ENCODE data around the gene NPC1. TPM values are rescaled to one million over a fixed set of nuclear protein-coding genes. Genes with fewer than 3 reads are reported as not detected.
"Not testable (repeated sequence)": the region's sequence is repeated elsewhere in the genome, so short reads cannot be mapped to it uniquely, and the experiment has no call there.

The NPC1 gene
- total RNA-seq, 1 experiment from 2014 or later, result 15.1 TPM

DNA sequence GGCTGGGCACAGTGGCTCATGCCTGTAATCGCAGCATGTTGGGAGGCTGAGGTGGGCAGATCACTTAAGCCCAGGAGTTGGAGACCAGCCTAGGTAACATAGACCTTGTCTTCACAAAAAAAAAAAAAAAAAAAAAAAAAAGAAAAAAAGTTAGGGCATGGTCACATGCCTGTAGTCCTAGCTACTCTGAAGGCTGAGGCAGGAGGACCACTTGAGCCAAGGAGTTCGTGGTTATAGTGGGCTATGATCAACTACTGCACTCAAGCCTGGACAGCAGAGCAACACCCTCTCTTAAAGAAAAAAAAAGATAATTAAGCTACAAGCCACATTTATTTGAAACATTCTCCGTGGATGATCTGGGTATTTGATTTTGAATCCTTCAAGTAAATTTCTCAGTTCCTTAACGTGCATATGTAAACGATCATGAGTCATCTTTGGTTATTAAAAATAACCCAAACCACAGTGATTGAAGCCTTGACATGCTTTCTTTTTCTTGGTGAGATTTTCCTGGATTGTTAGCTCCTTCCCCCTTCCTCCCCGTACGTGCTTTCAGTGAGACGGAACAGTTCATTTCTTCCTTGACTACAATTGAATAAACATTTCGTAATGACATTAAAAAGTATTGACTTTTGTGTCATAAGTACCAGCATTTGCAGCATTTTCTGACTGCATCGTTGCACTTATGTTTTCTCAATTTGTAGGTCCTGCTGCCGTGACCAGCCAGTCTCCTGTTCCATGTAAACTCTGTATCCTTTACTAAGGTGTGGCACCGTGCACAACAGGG is 62.7 kb downstream of the NPC1 start:
- no peak for DNase-seq (ENCODE audit: low read depth)

DNA sequence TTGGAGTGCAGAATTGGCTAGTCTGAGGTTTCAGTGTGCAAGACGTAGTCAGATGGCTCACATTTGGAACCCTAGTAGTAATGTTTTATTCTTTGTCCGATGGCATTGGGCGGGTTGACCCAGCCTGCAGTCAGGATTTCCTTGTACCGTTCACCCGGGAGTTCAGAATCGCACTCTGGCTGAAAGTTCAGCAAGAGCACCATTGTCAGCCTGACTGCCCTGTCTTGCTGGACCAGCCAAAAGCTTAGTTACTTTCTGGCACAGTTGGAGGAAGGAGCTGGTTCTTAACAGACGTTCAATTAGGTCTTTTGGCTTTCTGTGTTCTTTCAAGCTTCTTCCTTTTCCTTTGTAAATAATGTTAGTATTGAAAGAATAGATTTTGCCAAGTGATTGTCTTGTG is 64.4 kb downstream of the NPC1 start:
- DNase-seq (ENCODE audit: low read depth), result no peak

DNA sequence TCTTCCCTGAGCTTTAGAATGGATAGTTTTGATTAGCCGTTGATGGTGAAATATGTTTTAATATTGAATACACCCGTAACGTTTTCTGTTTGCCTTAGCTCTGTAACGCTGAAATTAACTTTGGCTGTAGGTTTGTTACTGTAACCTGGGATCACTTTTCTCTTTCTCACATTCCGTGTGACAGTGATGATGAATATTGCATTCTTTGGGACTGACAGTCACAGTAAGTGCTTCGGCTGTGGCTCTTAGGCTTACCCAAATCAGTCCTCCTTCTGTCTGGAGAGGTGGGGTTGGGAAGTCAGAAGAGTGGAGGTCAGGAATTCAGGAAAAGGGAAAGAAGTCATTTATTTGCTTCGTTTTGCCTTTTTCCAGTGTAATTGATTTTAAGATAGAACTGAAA is 65.0 kb downstream of the NPC1 start:
- no peak for DNase-seq (ENCODE audit: low read depth)

DNA sequence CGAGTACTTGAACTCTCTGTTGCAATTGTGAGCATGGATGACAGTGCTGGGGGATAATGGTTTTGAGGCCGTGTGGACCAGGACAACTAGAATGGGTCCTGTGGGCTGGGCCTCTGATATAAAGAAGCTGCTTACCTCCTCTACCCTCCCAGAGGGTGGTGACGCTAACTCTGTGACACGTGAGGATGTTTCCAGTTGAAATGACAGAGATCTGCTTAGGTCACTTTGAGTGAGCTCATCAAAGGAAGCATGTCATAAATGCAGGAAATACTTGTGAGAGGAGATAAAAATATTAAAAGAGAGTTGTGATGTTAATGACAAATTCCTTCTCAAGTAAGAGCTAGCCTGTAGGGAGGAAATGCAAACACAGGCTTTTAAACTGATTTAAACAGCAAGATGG is 66.6 kb downstream of the NPC1 start:
- DNase-seq (ENCODE audit: low read depth), result no peak

DNA sequence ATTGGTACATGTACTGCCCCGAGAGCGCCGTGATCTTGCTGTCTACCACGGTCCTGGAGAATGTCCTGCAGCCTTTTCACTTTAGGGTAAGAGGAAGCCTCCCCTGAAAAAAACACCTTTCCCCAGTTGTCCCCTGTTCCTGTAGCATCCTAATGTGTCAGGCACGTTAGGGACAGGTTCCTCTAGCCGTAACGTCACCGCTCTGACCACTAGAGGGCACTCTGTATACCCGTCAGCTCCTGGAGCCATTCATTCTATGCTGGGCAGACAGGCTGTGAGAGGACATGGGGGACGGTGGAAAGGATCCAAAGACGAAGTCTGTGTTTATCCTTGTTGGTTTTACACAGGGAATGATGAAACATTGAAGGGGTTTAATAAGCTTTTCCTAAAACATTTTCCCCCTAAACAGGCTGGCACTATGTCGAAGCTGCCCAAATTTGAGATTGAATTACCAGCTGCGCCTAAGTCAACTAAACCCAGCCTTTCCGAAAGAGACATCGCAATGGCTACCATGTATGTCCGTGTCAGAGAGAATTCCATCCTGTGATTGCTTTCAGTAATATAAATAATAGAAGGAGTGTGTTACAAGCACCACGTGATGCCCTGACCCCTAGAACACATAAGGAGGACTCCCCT is 70.3 kb downstream of the NPC1 start:
- DNase-seq (ENCODE audit: low read depth), result peak; percentile 64

DNA sequence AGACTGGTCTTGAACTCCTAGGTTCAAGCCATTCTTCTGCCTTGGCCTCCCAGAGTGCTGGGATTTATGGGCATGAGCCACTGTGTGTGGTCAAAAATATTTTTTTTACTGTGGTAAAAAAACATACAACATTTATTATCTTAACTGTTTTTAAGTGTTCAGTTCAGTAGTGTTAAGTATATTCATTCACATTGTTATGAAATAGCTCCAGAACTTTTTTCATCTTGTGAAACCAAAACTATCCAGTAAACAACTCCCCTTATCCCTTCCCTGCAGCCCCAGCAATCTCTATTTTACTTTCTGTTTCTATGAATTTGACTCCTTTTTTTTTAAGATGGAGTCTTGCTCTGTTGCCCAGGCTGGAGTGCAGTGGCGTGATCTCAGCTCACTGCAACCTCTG is 73.7 kb downstream of the NPC1 start:
- no peak for DNase-seq (ENCODE audit: low read depth)

DNA sequence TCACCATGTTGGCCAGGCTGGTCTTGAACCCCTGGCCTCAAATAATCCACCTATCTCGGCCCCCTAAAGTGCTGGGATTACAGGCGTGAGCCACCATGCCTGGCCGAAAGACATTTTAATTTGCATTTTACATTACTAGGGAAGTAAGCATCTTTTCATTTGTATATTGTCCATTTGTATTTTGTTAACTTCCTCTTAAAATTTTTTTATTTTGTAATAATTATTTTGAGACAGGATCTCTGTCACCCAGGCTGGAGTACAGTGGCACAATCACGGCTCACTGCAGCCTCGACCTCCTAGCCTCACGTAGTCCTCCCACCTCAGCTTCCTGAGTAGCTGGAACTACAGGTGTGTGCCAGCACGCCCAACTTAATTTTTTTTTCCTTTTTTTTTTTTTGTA is 74.1 kb downstream of the NPC1 start:
- DNase-seq (ENCODE audit: low read depth), result not testable (repeated sequence)

DNA sequence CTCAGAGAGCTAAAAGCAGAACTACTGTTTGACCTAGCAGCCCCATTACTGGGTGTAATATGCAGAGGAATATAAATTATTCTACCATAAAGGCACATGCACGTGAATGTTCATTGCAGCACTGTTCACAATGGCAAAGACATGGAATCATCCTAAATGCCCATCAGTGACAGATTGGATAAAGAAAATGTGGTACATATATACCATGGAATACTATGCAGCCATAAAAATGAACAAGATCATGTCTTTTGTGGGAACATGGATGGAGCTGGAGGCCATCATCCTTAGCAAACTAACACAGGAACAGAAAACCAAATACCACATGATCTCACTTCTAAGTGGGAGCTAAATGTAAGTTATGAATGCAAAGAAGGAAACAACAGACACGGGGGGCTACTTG is 75.4 kb downstream of the NPC1 start:
- not testable (repeated sequence) for DNase-seq (ENCODE audit: low read depth)

DNA sequence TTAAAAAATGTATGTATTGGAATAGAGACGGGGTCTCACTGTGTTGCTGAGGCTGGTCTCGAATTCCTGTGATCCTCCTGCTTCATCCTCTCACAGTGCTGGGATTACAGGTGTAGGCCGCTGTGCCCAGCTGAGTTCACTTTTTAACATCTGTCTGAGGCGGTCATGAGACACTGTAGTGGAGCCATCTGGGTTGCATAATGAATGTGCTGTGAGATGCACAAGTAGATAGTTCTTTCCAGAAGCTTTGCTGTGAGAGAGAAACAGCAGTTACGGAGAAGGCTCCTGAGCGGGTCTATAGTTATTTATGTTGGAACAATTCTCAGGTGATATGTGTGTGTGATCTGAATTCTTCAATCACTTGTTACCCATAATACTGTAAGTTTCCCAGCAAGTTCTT is 79.9 kb downstream of the NPC1 start:
- DNase-seq (ENCODE audit: low read depth), result no peak

DNA sequence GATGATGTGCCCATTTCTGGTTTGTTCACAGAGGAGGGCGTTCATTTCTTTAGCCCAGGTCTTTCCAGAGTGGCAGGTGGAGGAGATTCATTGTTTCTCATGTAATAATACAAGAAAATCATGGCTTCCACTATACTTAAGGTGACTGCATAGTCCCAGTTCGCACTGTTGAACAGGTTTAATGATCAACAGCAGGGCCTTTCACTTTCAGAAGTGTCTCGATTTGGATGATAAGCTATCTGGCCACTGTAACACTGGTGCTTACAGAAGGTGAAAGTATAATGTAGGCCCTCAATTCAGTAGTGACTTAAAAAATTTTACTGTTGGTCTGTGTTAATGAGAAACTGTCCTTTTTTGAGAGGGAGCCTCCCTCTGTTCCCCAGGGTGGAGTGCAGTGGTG is 81.6 kb downstream of the NPC1 start:
- no peak for DNase-seq (ENCODE audit: low read depth)

DNA sequence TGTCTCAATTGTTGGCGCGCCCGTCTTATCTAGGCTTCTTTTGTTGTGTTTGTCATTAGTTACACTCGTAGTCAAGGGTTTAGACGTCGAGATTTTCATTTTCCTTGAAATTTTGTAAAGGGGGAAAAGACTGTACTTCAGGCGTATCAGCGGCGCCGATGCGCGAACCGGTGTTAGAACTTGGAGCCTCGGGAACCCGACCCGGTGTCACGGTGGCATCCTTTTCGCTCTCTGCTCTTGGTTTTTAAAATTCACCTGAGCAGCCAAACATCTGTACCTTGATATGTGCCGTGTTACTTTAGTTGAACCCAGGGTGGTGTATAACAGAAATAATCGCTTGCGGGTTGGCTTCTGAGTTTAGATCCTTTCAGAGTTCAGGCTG is 82.4 kb downstream of the NPC1 start:
- DNase-seq (ENCODE audit: low read depth), result no peak

DNA sequence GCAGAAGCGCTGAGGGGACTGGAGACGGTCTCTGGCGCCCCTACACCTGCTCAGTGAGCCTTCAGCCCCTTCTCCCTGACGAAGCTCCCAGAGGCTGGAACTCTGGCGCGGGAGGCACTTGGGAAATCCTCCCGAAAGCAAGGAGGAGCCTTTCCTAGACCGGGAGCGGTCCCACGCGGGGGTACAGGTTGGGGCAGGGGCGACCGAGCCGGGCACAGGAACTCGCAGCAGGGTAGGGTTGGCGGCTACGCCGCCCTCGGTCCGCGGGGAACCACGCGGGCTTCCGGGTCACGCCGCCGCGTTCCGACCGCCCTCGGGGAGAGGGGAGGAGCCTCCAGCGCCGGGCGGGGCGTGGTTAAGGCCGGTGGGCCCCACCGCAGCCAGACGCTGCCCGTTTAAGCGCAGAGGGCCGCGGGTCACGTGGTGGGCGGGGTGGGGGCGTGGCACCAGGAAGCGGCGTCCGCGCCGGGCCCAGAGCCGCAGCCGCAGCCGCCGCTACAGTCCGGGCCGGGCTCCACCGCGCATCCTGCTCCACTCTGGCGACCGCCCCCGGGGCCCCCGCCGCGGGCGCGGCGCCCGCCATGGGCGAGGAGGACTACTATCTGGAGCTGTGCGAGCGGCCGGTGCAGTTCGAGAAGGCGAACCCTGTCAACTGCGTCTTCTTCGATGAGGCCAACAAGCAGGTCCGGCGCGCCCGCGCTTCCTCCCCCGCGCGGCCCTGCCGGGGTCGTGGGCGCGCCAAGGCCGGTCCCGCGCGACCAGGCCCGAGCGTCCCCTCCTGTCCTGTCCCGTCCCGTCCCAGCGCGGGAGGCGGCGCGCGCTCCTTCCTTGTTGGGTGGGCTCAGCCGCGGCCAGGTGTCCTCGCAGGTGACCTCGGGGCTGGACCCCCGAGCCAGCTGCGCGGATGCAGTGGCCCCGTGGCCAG is 83.0 kb downstream of the NPC1 start, which contains the start of gene RMC1:
Gene RMC1, plus strand, starts transcription at position 474 of the 925 bp plus-strand sequence. Its CDS starts 108 bp downstream, at position 582.
- peak; percentile 94 for DNase-seq (ENCODE audit: low read depth)

DNA sequence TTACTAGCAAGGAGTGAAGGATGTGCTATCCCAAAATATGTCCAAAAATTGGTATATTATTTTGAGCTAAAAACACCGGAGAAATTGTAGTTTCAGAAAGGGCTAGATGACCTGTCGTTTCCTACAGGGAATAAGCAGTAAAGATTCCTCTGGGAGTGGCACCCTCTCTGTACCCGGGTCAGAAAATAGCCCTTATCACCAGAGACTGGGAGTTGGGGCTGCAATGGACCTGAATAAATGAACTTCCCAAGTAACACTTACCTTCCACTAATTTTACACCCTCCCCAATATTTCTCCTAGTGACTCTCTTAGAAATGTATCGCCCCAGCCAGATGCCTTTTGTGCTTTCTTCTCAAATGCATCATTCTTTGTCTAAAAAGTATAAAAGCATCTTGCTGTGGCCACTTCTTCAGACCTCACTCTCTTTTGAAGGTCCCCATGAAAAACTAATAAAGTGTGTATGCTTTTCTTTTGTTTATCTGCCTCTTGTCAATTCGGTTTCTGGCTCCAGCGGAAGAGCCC is 83.7 kb downstream of the NPC1 start:
- DNase-seq (ENCODE audit: low read depth), result no peak

DNA sequence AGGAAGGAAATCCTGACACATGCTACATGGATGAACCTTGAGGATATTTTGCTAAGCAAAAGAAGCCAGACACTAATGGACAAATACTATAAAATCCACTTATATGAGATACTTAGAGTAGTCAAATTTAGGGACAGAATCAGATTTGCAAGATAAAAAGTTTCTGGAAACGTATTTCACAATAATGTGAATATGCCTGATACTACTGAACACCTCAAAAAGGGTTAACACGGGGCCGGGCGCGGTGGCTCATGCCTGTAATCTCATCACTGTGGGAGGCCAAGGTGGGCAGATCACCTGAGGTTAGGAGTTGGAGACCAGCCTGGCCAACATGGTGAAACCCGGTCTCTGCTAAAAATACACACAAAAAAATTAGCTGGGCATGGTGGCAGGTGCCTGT is 84.7 kb downstream of the NPC1 start:
- no peak for DNase-seq (ENCODE audit: low read depth)

DNA sequence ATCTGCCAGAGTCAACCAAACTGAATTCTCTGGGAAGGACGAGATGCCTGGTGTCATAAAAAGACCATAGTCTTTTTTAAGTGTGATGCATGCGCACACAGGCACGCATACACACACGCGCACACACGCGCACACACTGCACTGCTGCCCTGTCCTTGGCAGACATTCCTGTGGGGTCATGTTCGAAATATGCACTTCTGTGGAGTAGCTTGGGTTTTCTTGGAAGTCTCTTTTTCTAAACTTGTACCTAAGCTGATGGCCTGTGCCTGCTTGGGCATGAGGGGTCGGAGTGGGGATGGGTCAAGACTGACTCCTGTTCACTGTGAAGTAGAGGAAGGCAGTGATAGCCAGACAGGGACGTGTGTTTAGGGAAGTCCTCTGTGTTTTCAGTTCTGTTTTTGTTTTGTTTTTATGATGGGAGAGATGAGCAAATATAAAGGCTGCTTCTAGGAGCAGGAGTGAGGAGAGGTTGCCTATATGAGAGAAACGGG is 87.0 kb downstream of the NPC1 start:
- DNase-seq (ENCODE audit: low read depth), result no peak

DNA sequence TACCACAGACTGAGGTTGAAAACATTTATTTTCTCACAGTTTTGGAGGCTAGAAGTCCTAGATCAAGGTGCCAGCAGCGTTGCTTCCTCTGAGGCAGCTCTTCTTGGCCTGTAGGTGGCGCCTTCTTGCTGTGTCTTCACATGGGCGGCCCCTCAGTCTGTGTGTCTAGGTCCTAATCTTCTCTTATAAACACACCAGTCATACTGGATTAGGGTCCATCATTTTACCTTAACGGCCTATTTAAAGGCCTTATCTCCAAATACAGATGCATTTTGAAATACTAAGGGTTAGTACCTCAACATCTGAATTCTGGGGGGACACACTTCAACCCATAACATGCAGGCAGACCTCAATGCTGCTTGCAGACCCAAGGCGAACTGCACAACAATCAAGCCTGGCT is 87.4 kb downstream of the NPC1 start:
- peak; percentile 63 for DNase-seq (ENCODE audit: low read depth)

DNA sequence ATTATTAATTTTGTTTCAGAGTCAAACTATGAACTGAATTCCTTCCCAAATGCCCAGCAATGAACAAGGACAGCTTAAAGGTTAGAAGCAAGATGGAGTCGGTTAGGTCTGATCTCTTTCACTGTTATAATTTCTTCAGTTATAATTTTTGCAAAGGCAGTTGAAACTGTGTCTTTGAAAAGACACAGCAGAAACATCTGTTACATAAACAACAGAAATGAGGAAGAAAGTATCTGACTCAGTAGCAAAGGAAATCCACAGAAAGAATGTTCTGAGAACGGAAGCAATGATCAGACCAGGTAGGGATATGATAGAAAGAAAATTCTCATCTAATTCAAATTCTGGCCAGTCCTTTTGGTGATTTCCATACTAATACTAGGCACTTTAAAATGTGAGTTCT is 88.2 kb downstream of the NPC1 start:
- no peak for DNase-seq (ENCODE audit: low read depth)

DNA sequence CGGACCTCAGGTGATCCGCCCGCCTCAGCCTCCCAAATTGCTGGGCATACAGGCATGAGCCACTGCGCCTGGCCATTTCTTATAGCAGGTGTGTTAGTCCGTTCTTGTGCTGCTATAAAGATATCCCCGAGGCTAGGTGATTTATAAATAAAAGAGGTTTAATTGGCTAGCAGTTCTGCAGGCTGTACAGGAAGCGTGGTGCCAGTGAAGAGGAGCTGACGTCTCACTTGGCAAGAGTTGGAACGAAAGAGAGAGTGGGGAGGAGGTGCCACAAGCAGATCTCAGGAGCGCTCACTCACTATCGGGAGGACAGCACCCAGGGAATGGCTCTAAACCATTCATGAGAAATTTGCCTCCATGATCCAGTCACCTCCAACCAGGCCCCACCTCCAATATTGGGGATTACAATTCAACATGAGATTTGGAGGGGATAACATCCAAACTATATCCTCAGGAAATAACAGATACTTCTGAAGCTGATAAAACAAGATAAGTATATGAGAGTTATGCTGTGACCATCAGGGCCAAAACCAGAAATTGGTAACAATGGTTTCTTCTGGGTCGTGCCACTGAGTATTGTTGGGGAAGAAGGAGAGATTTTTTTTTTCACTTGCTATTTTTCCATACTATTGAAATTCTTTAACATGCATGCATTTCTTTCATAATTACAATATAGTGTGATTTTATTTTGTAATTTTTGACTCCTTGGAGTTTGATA is 90.4 kb downstream of the NPC1 start:
- DNase-seq (ENCODE audit: low read depth), result no peak

DNA sequence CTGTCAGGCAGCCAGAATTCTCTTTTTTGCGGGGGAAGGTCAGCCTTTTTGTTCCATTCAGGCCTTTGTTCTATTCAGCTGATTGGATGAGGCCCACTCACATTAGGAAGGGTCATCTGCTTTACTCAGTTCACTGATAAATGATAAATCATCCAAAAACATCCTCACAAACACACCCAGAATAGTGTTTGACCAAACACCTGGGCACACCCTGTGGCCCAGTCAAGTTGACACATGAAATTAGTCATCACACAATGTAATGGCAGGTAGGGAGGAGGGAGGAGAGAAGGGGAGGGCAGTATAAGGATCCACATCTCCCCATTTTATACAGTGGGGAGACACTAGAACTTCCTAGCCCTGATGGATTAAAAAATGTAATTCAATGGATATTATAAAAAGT is 91.3 kb downstream of the NPC1 start:
- no peak for DNase-seq (ENCODE audit: low read depth)

DNA sequence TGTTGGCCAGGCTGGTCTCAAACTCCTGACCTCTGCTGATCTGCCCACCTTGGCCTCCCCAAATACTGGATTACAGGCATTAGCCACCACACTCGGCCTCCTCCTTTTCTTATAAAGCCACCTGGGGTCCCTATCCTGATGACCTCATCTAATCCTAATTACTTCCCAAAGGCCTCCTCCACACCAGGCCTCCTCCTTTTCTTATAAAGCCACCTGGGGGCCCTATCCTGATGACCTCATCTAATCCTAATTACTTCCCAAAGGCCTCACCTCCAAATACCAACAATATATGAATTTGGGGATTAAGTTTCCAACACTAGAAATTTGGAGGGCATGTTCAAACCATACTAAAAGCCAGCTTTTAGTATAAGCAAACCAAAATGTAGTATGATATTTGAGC is 92.7 kb downstream of the NPC1 start:
- DNase-seq (ENCODE audit: low read depth), result no peak

DNA sequence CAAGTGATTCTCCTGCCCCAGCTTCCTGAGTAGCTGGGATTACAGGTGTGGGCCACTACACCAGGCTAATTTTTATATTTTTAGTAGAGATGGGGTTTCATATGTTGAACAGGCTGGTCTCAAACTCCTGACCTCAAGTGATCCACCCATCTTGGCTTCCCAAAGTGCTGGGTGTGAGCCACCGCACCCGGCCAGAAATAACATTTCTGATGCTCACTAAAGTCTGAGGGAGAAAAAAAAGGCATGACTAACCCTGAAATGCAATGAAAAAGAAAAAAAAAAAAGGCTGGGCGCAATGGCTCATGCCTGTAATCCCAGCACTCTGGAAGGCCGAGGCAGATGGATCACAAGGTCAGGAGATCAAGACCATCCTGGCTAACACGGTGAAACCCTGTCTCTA is 96.7 kb downstream of the NPC1 start:
- DNase-seq (ENCODE audit: low read depth), result not testable (repeated sequence)

Data from Daoy (cell line).